Astrocyte (in vitro differentiated cells and primary cell): ENCODE results near the gene FGF1.

Experiments
- CTCF ChIP-seq: IDR thresholded peaks from 2 replicates; pipeline ENCODE4 v1.5.1; 2011; ENCODE audit warnings: low read depth, mild to moderate bottlenecking, inconsistent platforms, low read length, moderate library complexity; ENCODE audit not compliant: insufficient read depth
- EZH2 ChIP-seq: IDR thresholded peaks from 2 replicates; pipeline ENCODE4 v1.6.1; 2012; ENCODE audit warnings: mild to moderate bottlenecking, low read length, inconsistent platforms; ENCODE audit not compliant: insufficient read depth

GRCh38 chr5:142576804-142577203 lies 109.1 kb downstream of the FGF1 start:
- no peak for TF ChIP-seq CTCF
- TF ChIP-seq EZH2 = no peak
